DOHH2 (cell line): ENCODE results near the gene EML6.

ENCODE experiments used
- H3F3A ChIP-seq: fragments of 200-600 bp; sonication (generic), shearing (Covaris generic); 2 replicates; pipeline ENCODE4 v1.6.0; 2016; ENCODE audit warnings: antibody characterized with exemption, mild to moderate bottlenecking; ENCODE audit not compliant: control insufficient read depth, insufficient read depth
- H3K27ac ChIP-seq: fragments of 200-600 bp; sonication (generic); 2 replicates; pipeline ENCODE4 v1.5.1; 2014; ENCODE audit warnings: low read depth, mild to moderate bottlenecking, low read length, moderate library complexity
- H3K27me3 ChIP-seq: fragments of 200-600 bp; sonication (generic); 2 replicates; pipeline ENCODE4 v1.6.1; 2014; ENCODE audit warnings: mild to moderate bottlenecking, low read length, mixed read lengths; ENCODE audit not compliant: control insufficient read depth
- H3K36me3 ChIP-seq: fragments of 200-600 bp; sonication (generic); 2 replicates; pipeline ENCODE4 v1.6.1; 2014; ENCODE audit warnings: mild to moderate bottlenecking, low read length, moderate library complexity, mixed read lengths; ENCODE audit not compliant: control insufficient read depth
- H3K4me1 ChIP-seq: fragments of 200-600 bp; sonication (generic); 2 replicates; pipeline ENCODE4 v1.6.1; 2014; ENCODE audit warnings: mild to moderate bottlenecking, low read length, mixed read lengths; ENCODE audit not compliant: control insufficient read depth
- H3K4me2 ChIP-seq: fragments of 200-600 bp; sonication (generic); 2 replicates; pipeline ENCODE4 v1.6.0; 2014; ENCODE audit warnings: mild to moderate bottlenecking, low read length, moderate library complexity
- H3K4me3 ChIP-seq: fragments of 200-600 bp; sonication (generic); 2 replicates; pipeline ENCODE4 v1.5.1; 2014; ENCODE audit warnings: mild to moderate bottlenecking, low read length, mixed read lengths
- H3K79me2 ChIP-seq: fragments of 200-600 bp; sonication (generic); 2 replicates; pipeline ENCODE4 v1.6.1; 2014; ENCODE audit warnings: mild to moderate bottlenecking, low read length, mixed read lengths; ENCODE audit not compliant: control insufficient read depth
- H3K9me2 ChIP-seq: fragments of 200-600 bp; sonication (generic); replicated peaks from 2 replicates; pipeline ENCODE4 v1.6.1; 2014; ENCODE audit warnings: mild to moderate bottlenecking, low read length, mixed read lengths; ENCODE audit not compliant: control insufficient read depth
- H3K9me3 ChIP-seq: fragments of 200-600 bp; sonication (generic); 2 replicates; pipeline ENCODE4 v1.6.1; 2014; ENCODE audit warnings: antibody characterized with exemption, low read length, mixed read lengths; ENCODE audit not compliant: control insufficient read depth, insufficient read depth
- H4K20me1 ChIP-seq: fragments of 200-600 bp; sonication (generic); 2 replicates; pipeline ENCODE4 v1.6.0; 2014; ENCODE audit warnings: low read depth, mild to moderate bottlenecking, antibody characterized with exemption, low read length, moderate library complexity; ENCODE audit not compliant: control insufficient read depth, insufficient read depth
- EZH2phosphoT487 ChIP-seq: fragments of 200-600 bp; sonication (generic); IDR thresholded peaks from 2 replicates; pipeline ENCODE4 v1.6.1; 2017; ENCODE audit warnings: borderline replicate concordance, mild to moderate bottlenecking, antibody characterized with exemption, low read length, moderate library complexity, mixed read lengths
- TF ChIP-seq, protein P1 (sequence below): fragments of 200-600 bp; sonication (generic); IDR thresholded peaks from one replicate; pipeline ENCODE4 v1.5.1; 2014; ENCODE audit warnings: antibody characterized with exemption, mild to moderate bottlenecking, low read depth, low read length; ENCODE audit not compliant: poor library complexity, severe bottlenecking

The EML6 gene

GRCh38 chr2:54845094-54845493 lies 121.6 kb downstream of the EML6 start:
- H3K4me3 ChIP-seq = peak overlapping the region; percentile 35; the same call in 1 of the 2 replicates
- H3K4me1 ChIP-seq = peaks cover 21% of the 10 kb centered on the region
- H3K4me2 ChIP-seq = peak overlapping the region; percentile 38
- H4K20me1 ChIP-seq = no peaks in the 10 kb centered on the region
- peaks cover 23% of the 10 kb centered on the region for H3K36me3 ChIP-seq
- H3K9me2 ChIP-seq = no peaks in the 10 kb centered on the region
- no peaks in the 10 kb centered on the region for H3K27me3 ChIP-seq
- no peak for TF ChIP-seq EZH2phosphoT487
- TF ChIP-seq, protein P1, sequence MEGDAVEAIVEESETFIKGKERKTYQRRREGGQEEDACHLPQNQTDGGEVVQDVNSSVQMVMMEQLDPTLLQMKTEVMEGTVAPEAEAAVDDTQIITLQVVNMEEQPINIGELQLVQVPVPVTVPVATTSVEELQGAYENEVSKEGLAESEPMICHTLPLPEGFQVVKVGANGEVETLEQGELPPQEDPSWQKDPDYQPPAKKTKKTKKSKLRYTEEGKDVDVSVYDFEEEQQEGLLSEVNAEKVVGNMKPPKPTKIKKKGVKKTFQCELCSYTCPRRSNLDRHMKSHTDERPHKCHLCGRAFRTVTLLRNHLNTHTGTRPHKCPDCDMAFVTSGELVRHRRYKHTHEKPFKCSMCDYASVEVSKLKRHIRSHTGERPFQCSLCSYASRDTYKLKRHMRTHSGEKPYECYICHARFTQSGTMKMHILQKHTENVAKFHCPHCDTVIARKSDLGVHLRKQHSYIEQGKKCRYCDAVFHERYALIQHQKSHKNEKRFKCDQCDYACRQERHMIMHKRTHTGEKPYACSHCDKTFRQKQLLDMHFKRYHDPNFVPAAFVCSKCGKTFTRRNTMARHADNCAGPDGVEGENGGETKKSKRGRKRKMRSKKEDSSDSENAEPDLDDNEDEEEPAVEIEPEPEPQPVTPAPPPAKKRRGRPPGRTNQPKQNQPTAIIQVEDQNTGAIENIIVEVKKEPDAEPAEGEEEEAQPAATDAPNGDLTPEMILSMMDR = no peak
- no peaks in the 10 kb centered on the region for H3F3A ChIP-seq
- peak overlapping the region; percentile 41 for H3K27ac ChIP-seq
- H3K9me3 ChIP-seq = no peaks in the 10 kb centered on the region
- H3K79me2 ChIP-seq = no peaks in the 10 kb centered on the region

DNA sequence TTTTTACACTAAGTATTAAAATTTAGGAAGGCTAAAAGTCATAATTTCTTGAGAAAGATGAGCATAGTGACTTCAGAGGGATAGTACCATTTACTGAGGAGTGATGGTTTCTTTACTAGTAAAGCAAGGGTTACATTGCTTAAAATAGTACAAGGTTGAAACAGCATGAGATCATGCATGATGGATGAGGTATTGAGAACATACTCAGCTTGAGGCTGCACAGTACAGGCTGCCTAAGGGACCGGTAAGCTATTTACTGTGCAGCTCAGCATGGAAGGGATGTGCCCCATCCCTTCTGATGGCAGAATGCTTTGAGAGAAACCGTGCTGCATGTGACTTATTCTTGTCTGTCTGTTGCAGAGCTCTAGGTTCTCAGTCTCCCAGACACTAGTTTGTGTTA lies 122.1 kb downstream of the EML6 start:
- no peaks in the 10 kb centered on the region for H3K79me2 ChIP-seq
- H3K27me3 ChIP-seq = no peaks in the 10 kb centered on the region
- H3K4me1 ChIP-seq = peaks cover 21% of the 10 kb centered on the region
- no peaks in the 10 kb centered on the region for H3K9me3 ChIP-seq
- H3K4me2 ChIP-seq = peak overlapping the region; percentile 38
- H3K4me3 ChIP-seq = peak overlapping the region; percentile 35; the same call in 1 of the 2 replicates
- TF ChIP-seq, protein P1 = no peak
- TF ChIP-seq EZH2phosphoT487 = no peak
- H3F3A ChIP-seq = no peaks in the 10 kb centered on the region
- H3K36me3 ChIP-seq = peaks cover 26% of the 10 kb centered on the region
- H3K27ac ChIP-seq = peak overlapping the region; percentile 41
- no peaks in the 10 kb centered on the region for H4K20me1 ChIP-seq
- no peaks in the 10 kb centered on the region for H3K9me2 ChIP-seq

DNA sequence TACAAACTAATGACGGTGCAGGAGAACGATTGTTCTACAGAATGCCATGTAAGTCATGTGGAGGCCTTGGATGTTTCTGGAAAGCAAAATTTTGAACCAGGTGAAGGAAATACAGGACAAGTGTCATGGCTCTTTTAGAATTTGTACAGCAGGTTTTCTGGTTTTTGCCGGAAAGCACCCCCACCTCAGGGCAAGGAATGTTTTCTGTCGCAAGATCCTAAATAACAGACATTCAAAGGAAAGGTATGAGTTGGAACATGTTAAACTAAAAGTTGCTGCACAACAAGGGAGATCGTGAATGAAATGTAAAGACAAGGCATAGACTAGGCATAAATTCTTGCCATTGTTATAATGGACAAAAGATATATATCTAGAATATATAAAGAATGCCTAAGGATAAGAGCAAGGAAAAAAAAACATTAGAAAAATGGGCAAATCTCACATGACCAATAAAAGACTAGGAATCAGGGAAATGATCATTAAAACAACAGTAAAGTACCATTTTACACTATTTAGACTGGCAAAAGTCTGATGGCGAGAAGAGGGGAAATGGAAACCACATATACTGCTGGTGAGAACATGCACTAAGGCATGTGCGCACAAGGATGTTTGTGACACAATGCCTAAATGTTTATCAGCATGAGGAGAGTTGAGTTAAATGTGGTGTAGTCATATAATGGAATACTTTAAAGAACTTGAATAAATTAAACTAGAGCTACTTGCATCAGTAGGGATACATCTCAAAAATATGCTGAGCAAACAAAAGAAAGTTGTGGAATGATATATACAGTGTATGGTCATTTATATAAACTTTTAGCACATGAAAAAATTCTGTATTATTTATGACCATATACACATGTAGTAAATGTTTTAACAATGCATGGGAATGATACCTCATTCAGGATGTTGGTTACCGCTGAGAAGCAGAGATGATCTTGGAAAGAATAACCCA lies 127.0 kb downstream of the EML6 start:
- Histone ChIP-seq H3K27ac (no peak overlapping the region), H3K27me3 (no peaks in the 10 kb centered on the region), H3K4me3 (no peak overlapping the region), H3K79me2 (no peaks in the 10 kb centered on the region), H4K20me1 (no peaks in the 10 kb centered on the region), H3K4me2 (no peak overlapping the region), H3K4me1 (peaks cover 7% of the 10 kb centered on the region), H3F3A (no peaks in the 10 kb centered on the region), H3K36me3 (peaks cover 34% of the 10 kb centered on the region), H3K9me2 (no peaks in the 10 kb centered on the region), H3K9me3 (no peaks in the 10 kb centered on the region)
- TF ChIP-seq, protein P1 = no peak
- TF ChIP-seq EZH2phosphoT487 = no peak
